Left ventricle myocardium inferior (tissue), 1 donor: ENCODE data around the gene FSIP1. TPM values are rescaled to one million over a fixed set of nuclear protein-coding genes. Genes with fewer than 3 reads are reported as not detected.

Source experiments
- DNase-seq: peaks from one replicate; pipeline ENCODE4 v3.0.0-alpha.2; 2020
- H3K27ac ChIP-seq: fragments of 200-600 bp; replicated peaks from 2 replicates; pipeline ENCODE4 v1.8.0; 2021
- H3K27me3 ChIP-seq: fragments of 200-600 bp; 2 replicates; pipeline ENCODE4 v1.8.0; 2021; ENCODE audit warnings: low read depth
- H3K36me3 ChIP-seq: fragments of 200-600 bp; 2 replicates; pipeline ENCODE4 v1.8.0; 2021
- H3K4me1 ChIP-seq: fragments of 200-600 bp; 2 replicates; pipeline ENCODE4 v1.8.0; 2021
- H3K4me3 ChIP-seq: fragments of 200-600 bp; 2 replicates; pipeline ENCODE4 v1.8.0; 2021; ENCODE audit warnings: mild to moderate bottlenecking, moderate library complexity
- H3K9me3 ChIP-seq: fragments of 200-600 bp; replicated peaks from 2 replicates; pipeline ENCODE4 v1.8.0; 2021
- CTCF ChIP-seq: fragments of 200-600 bp; IDR thresholded peaks from 2 replicates; pipeline ENCODE4 v1.8.0; 2021; ENCODE audit warnings: antibody characterized with exemption, mild to moderate bottlenecking, borderline replicate concordance
- intact Hi-C: fragments of 100-400 bp; cut with micrococcal nuclease; formaldehyde crosslinking; loops from one replicate; pipeline ENCODE4 v1.11.0; 2022
- total RNA-seq: library from RNA; stranded (reverse); fragmentation: NEBNext Ultra II Directional; extraction: Animal tissue kit (Norgen Biotek cat#: 25700); gene quantifications from one replicate; pipeline ENCODE4 v1.2.1, GENCODE V29; 2021
- donor health status: DM: no; HTN: yes; CAD: no; lungs with severe emphysema.

FSIP1 gene
- total RNA-seq, 1 donor from 2014 or later = 1.2 TPM

DNA sequence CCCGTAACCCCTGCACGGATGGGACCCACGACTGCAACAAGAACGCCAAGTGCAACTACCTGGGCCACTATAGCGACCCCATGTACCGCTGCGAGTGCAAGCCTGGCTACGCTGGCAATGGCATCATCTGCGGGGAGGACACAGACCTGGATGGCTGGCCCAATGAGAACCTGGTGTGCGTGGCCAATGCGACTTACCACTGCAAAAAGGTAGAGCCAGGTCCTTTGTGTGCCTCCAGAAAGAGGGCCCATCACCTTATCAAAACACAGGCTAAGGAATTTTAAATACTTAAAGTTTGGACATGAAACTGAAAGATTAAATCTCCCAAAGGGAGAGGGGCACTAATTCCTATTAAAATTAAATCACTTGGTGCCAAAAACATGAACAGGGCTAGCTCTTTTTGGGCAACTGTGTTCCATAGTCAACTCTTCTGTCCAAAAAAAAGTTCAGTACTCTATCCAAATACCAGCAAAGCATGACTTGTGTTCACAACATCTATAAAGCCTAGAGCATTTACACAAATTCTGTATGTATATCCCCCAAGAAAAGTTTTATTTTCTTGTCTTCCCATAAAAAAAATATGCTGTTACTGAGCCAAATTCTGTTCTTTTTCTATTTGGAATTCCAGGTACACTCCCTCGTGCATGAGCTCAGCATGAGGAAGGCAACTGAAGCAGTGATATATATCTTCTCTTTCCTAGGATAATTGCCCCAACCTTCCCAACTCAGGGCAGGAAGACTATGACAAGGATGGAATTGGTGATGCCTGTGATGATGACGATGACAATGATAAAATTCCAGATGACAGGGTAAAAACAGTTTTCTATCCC is 192.6 kb downstream of the FSIP1 start:
- Histone ChIP-seq H3K9me3 (no peaks in the 10 kb centered on the region), H3K36me3 (peaks cover 100% of the 10 kb centered on the region), H3K27me3 (no peaks in the 10 kb centered on the region), H3K4me3 (no peak overlapping the region), H3K27ac (no peak overlapping the region), H3K4me1 (peaks cover 24% of the 10 kb centered on the region)
- no peak for TF ChIP-seq CTCF
- DNase-seq = no peak
- intact Hi-C loops = loop anchor here (10.0 kb wide), 2 partner anchors 165 to 765 kb away; no protein-coding TSS in a partner anchor

DNA sequence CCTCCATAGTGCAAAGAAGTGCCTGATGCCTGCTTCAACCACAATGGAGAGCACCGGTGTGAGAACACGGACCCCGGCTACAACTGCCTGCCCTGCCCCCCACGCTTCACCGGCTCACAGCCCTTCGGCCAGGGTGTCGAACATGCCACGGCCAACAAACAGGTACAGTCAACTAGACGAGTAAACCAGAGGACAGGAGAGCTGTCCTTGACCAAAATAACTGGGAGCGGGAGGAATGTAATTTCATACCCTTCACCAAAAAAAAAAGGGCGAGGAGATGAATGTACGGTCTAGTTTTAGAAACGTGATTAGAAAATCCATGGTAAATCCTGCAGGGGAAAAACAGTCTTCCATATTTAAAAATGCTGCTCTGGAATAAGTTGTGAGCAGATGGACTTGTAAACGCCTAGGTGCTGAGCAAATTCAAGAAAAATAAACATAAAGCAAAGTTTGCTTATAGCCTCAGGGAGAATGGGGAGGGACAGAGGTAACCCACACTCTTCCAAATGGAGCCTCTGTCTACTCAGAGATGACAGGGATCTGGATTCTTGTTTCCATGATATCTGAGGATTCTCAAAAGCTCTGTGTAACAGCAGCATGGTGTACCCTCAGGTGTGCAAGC is 193.3 kb downstream of the FSIP1 start:
- no peak for TF ChIP-seq CTCF
- DNase-seq = no peak
- H3K36me3 ChIP-seq = peaks cover 100% of the 10 kb centered on the region
- no peak overlapping the region for H3K4me3 ChIP-seq
- intact Hi-C loops = loop anchor here (10.0 kb wide), 1 partner anchor 765 kb away; no protein-coding TSS in a partner anchor
- no peaks in the 10 kb centered on the region for H3K27me3 ChIP-seq
- H3K27ac ChIP-seq = no peak overlapping the region
- H3K4me1 ChIP-seq = peaks cover 32% of the 10 kb centered on the region
- no peaks in the 10 kb centered on the region for H3K9me3 ChIP-seq

DNA sequence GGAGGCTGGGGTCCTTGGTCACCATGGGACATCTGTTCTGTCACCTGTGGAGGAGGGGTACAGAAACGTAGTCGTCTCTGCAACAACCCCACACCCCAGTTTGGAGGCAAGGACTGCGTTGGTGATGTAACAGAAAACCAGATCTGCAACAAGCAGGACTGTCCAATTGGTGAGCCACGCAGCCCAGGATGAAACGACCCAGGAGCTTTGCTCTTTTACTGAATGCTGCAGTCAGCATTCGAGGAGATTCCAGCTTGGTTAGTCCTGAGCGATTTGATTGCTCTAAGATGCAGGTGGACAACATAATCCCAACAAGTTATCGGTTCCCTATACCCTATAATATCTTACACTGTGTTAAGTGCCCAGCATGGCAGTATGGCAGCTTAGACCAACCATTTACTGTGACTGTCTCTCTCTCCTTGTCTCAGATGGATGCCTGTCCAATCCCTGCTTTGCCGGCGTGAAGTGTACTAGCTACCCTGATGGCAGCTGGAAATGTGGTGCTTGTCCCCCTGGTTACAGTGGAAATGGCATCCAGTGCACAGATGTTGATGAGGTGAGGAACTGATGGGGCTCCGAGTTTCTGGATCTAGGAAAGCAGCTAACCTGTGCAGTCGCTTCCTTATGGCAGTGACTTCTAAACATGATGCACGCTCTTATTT is 194.0 kb downstream of the FSIP1 start:
- intact Hi-C loops = loop anchor here (10.0 kb wide), 1 partner anchor 764 kb away; no protein-coding TSS in a partner anchor
- H3K4me1 ChIP-seq = peaks cover 38% of the 10 kb centered on the region

GRCh38 chr15:39587731-39588530 is 194.7 kb downstream of the FSIP1 start:
- intact Hi-C loops = loop anchor here (10.0 kb wide), 1 partner anchor 763 kb away; no protein-coding TSS in a partner anchor
- Histone ChIP-seq H3K4me1 (peaks cover 45% of the 10 kb centered on the region), H3K9me3 (no peaks in the 10 kb centered on the region), H3K36me3 (peaks cover 98% of the 10 kb centered on the region), H3K27me3 (no peaks in the 10 kb centered on the region), H3K27ac (no peak overlapping the region), H3K4me3 (no peak overlapping the region)
- DNase-seq = no peak
- no peak for TF ChIP-seq CTCF

More for the DNA sequence above, 194.0 kb downstream of the FSIP1 start:
- DNase-seq = no peak
- Histone ChIP-seq H3K9me3 (no peaks in the 10 kb centered on the region), H3K27me3 (no peaks in the 10 kb centered on the region), H3K27ac (no peak overlapping the region), H3K36me3 (peaks cover 100% of the 10 kb centered on the region), H3K4me3 (no peak overlapping the region)
- no peak for TF ChIP-seq CTCF
